ENCODE measurements around the gene MACROH2A2.
"Not testable (repeated sequence)": the region's sequence is repeated elsewhere in the genome, so short reads cannot be mapped to it uniquely, and the experiment has no call there.

The MACROH2A2 gene

GRCh38 chr10:70068925-70069324 is 16.3 kb downstream of the MACROH2A2 start:
- DNase-seq: no peak

- DNase-seq: no peak
Observed at GRCh38 chr10:70069346-70069745, 16.7 kb downstream of the MACROH2A2 start.

- DNase-seq: no peak
Observed at GRCh38 chr10:70070834-70071233, 18.2 kb downstream of the MACROH2A2 start.

- no peak for DNase-seq
Observed at GRCh38 chr10:70074165-70074564, 21.5 kb downstream of the MACROH2A2 start.

- DNase-seq: peak in 1 of 2 experiments; percentile 11
Observed at GRCh38 chr10:70074971-70075370, 22.3 kb downstream of the MACROH2A2 start.

- no peak for DNase-seq
Observed at GRCh38 chr10:70078329-70078728, 25.7 kb downstream of the MACROH2A2 start.

- DNase-seq: no peak
Observed at GRCh38 chr10:70078937-70079336, 26.3 kb downstream of the MACROH2A2 start.

- not testable (repeated sequence) for DNase-seq
Observed at GRCh38 chr10:70080789-70081188, 28.1 kb downstream of the MACROH2A2 start.

GRCh38 chr10:70084189-70084588 is 31.5 kb downstream of the MACROH2A2 start:
- DNase-seq: peak in 1 of 2 experiments; percentile 0

GRCh38 chr10:70085975-70086613 is 33.4 kb downstream of the MACROH2A2 start:
- DNase-seq: no peak

GRCh38 chr10:70087616-70088307 is 35.1 kb downstream of the MACROH2A2 start:
- DNase-seq: no peak

GRCh38 chr10:70088308-70088698 is 35.7 kb downstream of the MACROH2A2 start:
- no peak for DNase-seq

- no peak for DNase-seq
Observed at GRCh38 chr10:70090013-70090412, 37.4 kb downstream of the MACROH2A2 start.

GRCh38 chr10:70090951-70091350 is 38.3 kb downstream of the MACROH2A2 start:
- no peak for DNase-seq

GRCh38 chr10:70092389-70092718 is 39.7 kb downstream of the MACROH2A2 start:
- no peak for DNase-seq

GRCh38 chr10:70093335-70093944 is 40.8 kb downstream of the MACROH2A2 start:
- no peak for DNase-seq

GRCh38 chr10:70094250-70094649 is 41.6 kb downstream of the MACROH2A2 start:
- no peak for DNase-seq

GRCh38 chr10:70096016-70096704 is 43.5 kb downstream of the MACROH2A2 start:
- DNase-seq: no peak

GRCh38 chr10:70096705-70097420 is 44.2 kb downstream of the MACROH2A2 start:
- no peak for DNase-seq

GRCh38 chr10:70097459-70097858 is 44.8 kb downstream of the MACROH2A2 start:
- no peak for DNase-seq

GRCh38 chr10:70098271-70098670 is 45.6 kb downstream of the MACROH2A2 start:
- no peak for DNase-seq

GRCh38 chr10:70101068-70101562 is 48.5 kb downstream of the MACROH2A2 start:
- not testable (repeated sequence) for DNase-seq

GRCh38 chr10:70101668-70102067 is 49.0 kb downstream of the MACROH2A2 start:
- no peak for DNase-seq

Measured in NCI-H524 (cell line).